ENCODE results near the gene SERTAD2.

Gene SERTAD2

DNA sequence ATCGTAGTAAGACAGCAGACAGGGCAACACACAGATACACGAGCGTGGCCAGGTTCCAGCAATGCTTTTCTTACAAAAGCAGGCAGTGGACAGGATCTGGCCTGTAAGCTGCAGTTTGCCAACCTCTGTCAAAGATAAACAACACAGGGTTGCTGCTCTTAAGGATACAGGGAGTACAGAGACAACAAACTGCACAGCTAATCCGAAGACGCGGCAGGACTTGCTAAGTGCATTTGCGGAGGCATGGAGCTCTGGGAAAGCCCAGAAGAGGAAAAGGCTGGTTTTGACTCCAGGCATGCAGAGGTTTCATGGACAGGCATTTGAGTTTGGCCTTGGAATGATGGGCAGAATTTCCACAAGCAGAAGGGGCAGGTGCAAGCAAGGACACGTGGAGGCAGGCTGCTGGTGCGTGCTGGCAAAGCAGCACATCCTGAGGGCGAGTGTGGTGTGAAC is 24.4 kb downstream of the SERTAD2 start:
- H3K27me3 Mint-ChIP-seq = no peaks in the 10 kb centered on the region
- no peaks in the 10 kb centered on the region for H3K9me3 Mint-ChIP-seq
- ATAC-seq = no peak
- no peak overlapping the region for H3K4me3 Mint-ChIP-seq
- H3K4me1 Mint-ChIP-seq = no peaks in the 10 kb centered on the region
- DNase-seq = no peak
- no peak overlapping the region for H3K27ac Mint-ChIP-seq

DNA sequence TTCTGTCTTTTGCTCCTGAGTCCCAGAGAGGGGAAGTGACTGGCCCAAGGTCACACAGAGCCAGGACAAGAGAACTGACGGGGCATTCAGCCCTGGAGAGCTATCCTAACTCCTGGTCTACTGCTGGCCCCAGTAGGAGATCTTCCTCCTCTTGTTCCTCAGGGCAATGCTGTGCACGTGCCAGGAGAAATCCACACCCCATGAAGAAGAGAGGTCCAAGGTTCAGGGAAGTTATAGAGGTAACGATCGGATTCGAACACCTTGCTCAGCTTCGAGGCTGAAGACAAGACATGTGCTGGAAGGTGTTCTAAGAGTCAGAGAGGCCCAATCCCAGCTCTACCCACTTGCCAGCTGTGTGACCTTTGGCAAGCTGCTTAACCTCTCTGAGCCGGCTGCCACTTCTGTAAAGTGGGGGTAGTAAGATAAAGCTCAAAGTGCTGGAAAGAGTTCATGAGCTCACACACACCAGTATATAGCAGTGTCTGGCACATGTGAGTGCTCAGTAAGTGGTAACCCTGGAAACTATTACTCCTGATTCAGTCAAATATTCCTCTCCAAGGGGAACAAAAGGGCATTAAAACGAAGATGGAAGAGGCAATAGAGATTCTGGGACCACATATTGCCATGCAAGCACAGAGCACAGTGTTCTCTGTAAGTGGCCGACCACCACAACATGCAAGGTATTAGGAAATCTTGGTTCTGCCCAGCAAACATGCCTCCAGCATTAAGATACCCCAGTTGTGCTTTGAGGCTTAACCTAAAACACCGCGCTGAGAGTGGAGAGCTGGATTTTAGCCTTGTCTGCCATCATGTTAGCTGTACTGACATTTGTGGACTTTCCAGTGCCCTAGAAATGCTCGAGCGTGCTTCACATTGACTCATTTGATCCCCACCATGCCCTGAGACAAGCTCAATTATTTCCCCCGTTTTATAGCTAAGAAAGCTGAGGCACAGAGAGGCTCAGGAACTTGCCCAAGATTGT is 25.6 kb downstream of the SERTAD2 start:
- Mint-ChIP-seq H3K4me3 (no peak overlapping the region), H3K9me3 (no peaks in the 10 kb centered on the region), H3K27ac (no peak overlapping the region), H3K27me3 (no peaks in the 10 kb centered on the region), H3K4me1 (no peaks in the 10 kb centered on the region)
- ATAC-seq = no peak
- DNase-seq = no peak

- Mint-ChIP-seq H3K27ac (no peak overlapping the region), H3K9me3 (no peaks in the 10 kb centered on the region), H3K27me3 (no peaks in the 10 kb centered on the region), H3K4me1 (no peaks in the 10 kb centered on the region), H3K4me3 (no peak overlapping the region)
- DNase-seq (no peak), ATAC-seq (no peak)
These were observed 26.6 kb downstream of the SERTAD2 start for GRCh38 chr2:64626963-64627760.

GRCh38 chr2:64626146-64626809 is 27.4 kb downstream of the SERTAD2 start:
- Mint-ChIP-seq H3K27me3 (no peaks in the 10 kb centered on the region), H3K9me3 (no peaks in the 10 kb centered on the region), H3K27ac (peak overlapping the region; percentile 1 to 30), H3K4me1 (no peaks in the 10 kb centered on the region), H3K4me3 (no peak overlapping the region)
- DNase-seq = no peak
- no peak for ATAC-seq

DNA sequence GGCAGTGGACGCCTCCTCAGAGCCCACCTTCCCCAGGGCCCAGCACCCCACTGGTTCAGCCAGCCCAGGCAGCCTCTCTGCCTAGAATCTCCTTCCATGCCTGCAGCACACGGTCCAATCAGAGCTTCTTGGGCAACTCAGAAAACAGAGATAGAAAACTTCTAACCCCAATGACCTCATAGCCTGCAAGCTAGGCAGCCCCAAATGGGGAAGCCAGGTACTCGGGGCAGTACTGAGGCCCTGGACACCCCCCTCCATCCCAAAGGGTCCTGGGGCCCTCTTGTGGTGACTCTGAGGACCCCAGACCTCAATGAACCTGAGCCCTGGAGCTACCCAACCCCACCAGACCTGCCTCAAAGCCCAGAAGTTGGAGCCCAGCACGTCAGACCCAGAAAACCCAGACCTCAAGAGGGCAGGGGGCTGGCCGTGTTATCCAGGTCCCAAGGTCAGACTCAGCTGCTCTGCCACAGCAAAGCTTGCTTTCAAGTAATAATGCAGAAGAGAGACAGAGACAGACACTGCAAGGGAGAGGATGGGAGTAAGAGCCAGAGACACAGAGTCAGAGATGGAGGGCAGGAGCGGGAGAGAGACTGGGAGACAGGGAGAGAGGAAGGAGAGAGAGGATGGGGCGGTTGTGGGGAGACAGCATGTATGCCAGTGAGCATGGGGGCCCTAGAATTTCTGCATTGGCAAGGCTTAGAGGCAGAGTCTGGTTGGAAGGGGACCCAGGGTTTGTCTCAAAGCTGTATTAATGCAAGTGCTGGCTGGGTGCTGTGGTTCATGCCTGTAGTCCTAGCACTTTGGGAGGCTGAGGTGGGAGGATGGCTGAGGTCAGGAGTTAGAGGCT is 28.2 kb downstream of the SERTAD2 start:
- no peak overlapping the region for H3K4me3 Mint-ChIP-seq
- no peaks in the 10 kb centered on the region for H3K27me3 Mint-ChIP-seq
- no peaks in the 10 kb centered on the region for H3K9me3 Mint-ChIP-seq
- no peaks in the 10 kb centered on the region for H3K4me1 Mint-ChIP-seq
- peak; percentile 57 for ATAC-seq
- H3K27ac Mint-ChIP-seq = peak overlapping the region; percentile 35 to 77
- no peak for DNase-seq

DNA sequence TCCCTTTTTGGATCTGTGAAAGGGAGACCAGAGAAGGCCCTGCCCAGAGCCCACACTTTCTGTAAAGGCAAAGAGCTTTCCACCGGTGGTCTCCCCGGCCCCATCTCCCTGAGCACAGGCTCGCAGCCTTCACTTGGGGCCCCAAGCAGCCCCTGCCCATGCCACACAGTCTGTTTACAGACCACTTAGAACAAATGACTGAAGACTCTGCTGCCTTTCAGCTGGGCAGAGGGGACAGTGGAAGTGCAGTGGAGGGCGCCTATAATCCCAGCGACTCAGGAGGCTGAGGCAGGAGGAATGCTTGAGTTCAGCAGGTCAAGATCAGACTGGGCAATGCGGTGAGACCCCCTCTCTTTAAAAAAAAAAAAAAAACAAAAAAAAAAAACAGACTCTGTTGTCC is 28.9 kb downstream of the SERTAD2 start:
- Mint-ChIP-seq H3K27me3 (no peaks in the 10 kb centered on the region), H3K27ac (peak overlapping the region in 1 of 2 donors; percentile 3), H3K9me3 (no peaks in the 10 kb centered on the region), H3K4me1 (no peaks in the 10 kb centered on the region), H3K4me3 (no peak overlapping the region)
- DNase-seq (no peak), ATAC-seq (no peak)

DNA sequence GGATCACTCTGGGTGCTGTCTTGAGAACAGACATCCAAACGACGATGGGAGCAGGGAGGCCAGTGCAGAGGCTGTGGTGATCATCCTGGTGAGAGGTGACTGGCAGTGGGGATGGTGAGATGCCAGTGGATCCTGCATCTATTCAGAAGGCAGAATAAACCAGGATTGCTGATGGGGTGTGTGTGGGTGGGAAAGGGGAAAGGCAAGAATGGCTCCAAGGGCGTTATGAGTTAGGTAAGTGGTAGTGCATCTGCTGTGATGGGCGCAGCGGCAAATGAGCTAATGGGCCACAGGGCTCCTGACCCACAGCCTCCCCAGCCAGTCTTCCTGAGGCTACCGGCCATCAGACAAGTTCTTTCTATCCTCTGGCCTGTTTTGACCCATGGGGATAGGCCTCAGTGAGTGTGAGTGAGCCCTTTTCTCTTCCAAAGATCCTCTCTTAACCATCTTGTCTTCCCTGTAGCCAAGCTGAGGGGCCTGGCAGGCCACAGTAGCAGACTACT is 29.6 kb downstream of the SERTAD2 start:
- DNase-seq = no peak
- H3K27me3 Mint-ChIP-seq = no peaks in the 10 kb centered on the region
- no peak overlapping the region for H3K4me3 Mint-ChIP-seq
- no peak for ATAC-seq
- H3K27ac Mint-ChIP-seq = peak overlapping the region in 1 of 2 donors; percentile 13
- no peaks in the 10 kb centered on the region for H3K4me1 Mint-ChIP-seq
- H3K9me3 Mint-ChIP-seq = no peaks in the 10 kb centered on the region

DNA sequence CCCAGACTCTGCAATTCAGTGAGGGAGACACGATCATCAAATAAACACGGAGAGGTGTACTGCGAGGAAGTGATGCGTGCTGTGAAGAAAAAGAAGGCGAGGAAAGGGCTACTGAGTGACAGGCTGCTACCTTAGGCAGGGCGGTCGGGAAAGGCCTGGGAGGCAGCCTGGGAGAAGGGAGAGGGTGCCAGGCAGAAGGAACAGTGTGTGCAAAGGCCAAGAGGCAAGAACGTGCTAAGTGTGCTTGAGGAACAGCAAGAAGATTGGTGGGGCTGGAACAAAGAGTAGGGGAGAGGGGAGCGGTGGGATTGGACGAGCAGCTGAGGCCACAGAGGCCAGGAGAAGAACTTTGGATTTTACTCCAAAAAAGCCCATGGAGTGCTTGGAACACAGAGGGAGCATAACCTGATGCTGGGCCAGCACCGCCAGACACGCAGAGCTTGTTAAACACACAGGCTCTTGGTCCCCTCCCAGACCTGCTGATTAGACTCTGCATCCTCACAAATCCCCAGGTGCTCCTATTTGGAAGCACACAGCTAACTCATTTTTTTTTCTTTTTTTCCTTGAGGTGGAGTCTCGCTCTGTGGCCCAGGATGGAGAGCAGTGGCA is 30.4 kb downstream of the SERTAD2 start:
- Mint-ChIP-seq H3K9me3 (no peaks in the 10 kb centered on the region), H3K27ac (no peak overlapping the region), H3K27me3 (no peaks in the 10 kb centered on the region), H3K4me1 (no peaks in the 10 kb centered on the region), H3K4me3 (no peak overlapping the region)
- no peak for ATAC-seq
- no peak for DNase-seq

DNA sequence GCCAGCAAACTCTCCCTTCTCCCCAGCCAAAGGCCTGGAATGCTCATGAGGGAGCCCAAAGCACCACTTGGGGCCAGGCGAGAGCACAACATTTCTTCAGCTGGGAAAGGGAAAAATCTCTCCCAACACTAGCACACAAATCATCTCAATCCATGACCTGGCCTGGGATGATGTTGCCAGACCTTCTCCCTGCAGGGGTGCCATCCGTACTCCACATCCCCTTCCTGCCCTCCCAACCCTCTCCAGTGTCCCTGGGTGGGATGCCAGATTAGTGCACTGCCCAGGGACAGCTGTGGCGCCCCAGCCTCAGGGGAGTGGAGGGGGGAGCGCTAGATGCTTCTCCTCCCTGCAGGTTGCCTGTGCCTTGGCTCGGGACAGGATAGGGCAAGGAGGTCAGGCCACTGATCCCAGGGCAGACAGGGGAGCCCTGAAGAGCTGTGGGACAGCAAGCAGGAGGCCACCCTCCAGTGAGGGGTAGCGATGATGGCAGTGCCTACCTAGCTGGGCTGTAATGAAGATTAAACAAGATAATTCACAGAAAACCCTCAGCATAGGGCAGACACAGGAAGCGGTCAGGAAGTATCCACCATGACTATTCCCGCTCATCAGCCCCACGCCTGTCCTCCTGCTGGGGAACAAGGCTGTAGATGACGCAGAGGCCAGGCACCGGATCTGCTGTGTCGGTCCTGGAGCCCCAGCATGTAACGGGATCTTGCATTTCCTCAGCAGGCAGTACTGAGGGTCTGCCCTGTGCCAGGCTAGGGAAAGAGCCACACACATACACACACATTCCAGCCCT is 31.1 kb downstream of the SERTAD2 start:
- Mint-ChIP-seq H3K27ac (peak overlapping the region in 1 of 2 donors; percentile 43), H3K4me1 (no peaks in the 10 kb centered on the region), H3K4me3 (no peak overlapping the region), H3K9me3 (no peaks in the 10 kb centered on the region), H3K27me3 (no peaks in the 10 kb centered on the region)
- DNase-seq (no peak), ATAC-seq (no peak)

- ATAC-seq = no peak
- Mint-ChIP-seq H3K4me3 (no peak overlapping the region), H3K27me3 (no peaks in the 10 kb centered on the region), H3K4me1 (peaks cover 4% of the 10 kb centered on the region), H3K27ac (no peak overlapping the region), H3K9me3 (no peaks in the 10 kb centered on the region)
- no peak for DNase-seq
These were observed 33.1 kb downstream of the SERTAD2 start for GRCh38 chr2:64620661-64621060.

DNA sequence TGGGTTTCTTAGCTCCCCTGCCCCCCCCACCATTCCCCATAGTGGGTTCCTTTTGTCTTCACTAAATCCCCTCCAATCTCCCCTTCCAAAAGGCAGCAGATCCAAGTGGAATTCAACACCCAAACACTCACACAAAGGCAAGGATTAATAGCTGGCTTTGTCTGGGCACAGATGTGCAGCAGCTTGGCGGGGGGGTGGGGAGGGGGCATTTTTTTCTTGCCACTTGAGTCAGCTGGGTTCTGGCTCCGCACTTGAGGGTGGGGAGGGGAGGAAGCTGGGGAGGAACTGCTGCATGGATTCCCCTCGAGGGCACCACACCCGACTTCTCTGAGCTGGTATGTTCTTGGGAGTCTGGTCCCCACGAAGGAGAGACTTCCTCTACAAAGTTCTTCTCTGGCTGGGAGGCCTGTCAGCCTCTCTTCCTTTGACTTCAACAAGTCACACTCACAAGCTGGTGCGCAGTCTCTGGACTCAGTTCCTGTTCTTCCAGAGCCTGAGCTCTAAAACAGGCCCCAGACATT is 36.0 kb downstream of the SERTAD2 start:
- Mint-ChIP-seq H3K27me3 (no peaks in the 10 kb centered on the region), H3K27ac (peak overlapping the region in 1 of 2 donors; percentile 51), H3K9me3 (no peaks in the 10 kb centered on the region), H3K4me3 (no peak overlapping the region), H3K4me1 (peaks cover 10% of the 10 kb centered on the region)
- DNase-seq = no peak
- ATAC-seq = no peak

GRCh38 chr2:64615844-64616536 is 37.7 kb downstream of the SERTAD2 start:
- H3K27ac Mint-ChIP-seq = no peak overlapping the region
- DNase-seq = no peak
- no peaks in the 10 kb centered on the region for H3K27me3 Mint-ChIP-seq
- H3K4me3 Mint-ChIP-seq = no peak overlapping the region
- H3K4me1 Mint-ChIP-seq = peaks cover 10% of the 10 kb centered on the region
- no peaks in the 10 kb centered on the region for H3K9me3 Mint-ChIP-seq
- no peak for ATAC-seq

DNA sequence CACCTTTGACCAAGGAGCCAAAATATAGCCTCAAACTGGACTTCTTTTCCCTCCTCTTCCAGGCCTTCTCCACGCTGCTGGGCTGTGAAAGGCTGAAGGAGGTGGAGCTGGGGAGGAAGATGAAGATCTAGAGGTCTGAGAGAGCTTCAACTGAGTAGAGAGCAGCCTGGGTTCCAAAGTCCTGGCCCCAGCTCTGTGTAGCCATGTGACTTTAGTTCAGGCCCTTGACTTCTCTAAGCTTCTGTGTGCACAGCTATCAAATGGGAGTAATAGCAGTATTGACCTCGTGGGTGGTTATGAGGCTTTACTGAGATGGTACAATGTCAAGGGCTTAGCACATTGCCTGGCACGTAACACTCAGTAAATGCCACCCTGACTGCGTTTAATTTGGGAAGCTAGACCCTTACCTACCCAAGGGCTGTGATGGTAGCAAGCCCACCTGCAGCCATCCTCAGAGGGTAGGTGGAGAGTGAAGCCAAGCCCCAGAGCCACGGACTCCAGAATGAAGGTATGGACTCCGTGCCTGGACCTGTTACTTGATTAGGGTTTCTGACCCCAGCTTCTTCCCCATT is 38.4 kb downstream of the SERTAD2 start:
- no peak for ATAC-seq
- DNase-seq = no peak
- no peaks in the 10 kb centered on the region for H3K9me3 Mint-ChIP-seq
- H3K4me3 Mint-ChIP-seq = no peak overlapping the region
- no peaks in the 10 kb centered on the region for H3K27me3 Mint-ChIP-seq
- peaks cover 10% of the 10 kb centered on the region for H3K4me1 Mint-ChIP-seq
- H3K27ac Mint-ChIP-seq = no peak overlapping the region

All from stimulated activated naive CD8-positive, alpha-beta T cell treated with anti-CD3 and anti-CD28 coated beads, Interleukin-15, amount 100 ng/mL, for 72 hours (primary cell).